Endothelial cell of hepatic sinusoid (primary cell): ENCODE results near the gene EIF4A3.

Experiments used
- in situ Hi-C: cut with HindIII; loops from 2 replicates; pipeline ENCODE4 v1.10.0; 2017; ENCODE audit warnings: low sequenced_read_pairs

The EIF4A3 gene

DNA sequence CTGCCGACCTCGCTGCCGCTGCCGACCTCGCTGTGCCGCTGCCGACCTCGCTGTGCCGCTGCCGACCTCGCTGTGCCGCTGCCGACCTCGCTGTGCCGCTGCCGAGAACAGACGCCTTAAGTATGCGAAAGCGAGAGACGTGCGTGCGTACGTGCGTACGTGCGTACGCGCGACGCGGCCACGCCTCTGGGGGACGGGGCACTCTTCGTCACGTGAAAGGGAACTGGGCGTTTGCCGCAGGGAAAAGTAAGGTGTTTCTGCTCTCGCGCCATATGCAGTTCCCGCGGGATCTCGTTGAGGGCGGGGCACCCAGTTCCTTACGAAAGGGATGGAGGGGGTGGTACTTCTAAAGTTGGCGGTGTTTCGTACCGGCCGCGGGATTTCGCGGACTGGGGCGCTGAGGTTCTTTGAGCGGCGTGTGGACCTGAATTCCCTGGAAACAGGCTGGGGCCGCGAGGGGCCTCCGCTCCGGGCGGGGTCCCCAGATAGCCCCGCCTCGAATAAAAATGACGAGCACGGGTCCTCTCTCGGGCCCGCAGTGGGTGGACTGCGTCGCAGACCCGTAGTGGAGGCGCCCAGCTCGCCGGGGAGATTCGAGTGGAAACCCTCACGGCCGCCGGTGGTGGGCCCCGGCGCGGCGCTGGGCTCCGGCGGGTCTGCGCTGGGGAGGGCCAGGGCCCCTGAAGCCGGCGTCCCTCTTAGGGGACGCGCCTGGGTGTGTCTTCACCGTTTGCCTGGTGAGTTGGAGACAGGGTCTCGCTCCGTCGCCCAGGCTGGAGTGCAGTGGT, at the start of gene EIF4A3:
Gene EIF4A3, minus strand, starts transcription at position 94 of the 788 bp plus-strand sequence. CDS start 167 bp downstream, outside the sequence.
- in situ Hi-C loops = no loop called here

DNA sequence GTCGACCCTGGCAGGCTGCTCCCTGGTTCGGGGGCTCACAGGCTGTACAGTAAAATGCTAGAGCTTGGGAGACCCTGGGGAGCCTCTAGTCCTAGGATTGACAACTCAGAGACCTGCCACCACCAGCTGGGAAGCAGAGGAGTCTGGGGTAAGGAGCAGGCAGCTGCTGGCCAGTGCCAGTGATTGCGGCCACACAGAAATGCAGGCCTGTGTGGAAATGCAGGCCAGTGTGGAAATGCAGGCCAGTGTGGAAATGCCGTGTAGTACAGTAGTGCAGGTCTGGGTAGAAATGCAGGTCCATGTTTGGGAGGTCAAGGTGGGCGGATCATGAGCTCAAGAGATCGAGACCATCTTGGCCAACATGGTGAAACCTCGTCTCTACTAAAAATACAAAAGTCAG, 49.7 kb upstream of the EIF4A3 start:
- in situ Hi-C loops = no loop called here

DNA sequence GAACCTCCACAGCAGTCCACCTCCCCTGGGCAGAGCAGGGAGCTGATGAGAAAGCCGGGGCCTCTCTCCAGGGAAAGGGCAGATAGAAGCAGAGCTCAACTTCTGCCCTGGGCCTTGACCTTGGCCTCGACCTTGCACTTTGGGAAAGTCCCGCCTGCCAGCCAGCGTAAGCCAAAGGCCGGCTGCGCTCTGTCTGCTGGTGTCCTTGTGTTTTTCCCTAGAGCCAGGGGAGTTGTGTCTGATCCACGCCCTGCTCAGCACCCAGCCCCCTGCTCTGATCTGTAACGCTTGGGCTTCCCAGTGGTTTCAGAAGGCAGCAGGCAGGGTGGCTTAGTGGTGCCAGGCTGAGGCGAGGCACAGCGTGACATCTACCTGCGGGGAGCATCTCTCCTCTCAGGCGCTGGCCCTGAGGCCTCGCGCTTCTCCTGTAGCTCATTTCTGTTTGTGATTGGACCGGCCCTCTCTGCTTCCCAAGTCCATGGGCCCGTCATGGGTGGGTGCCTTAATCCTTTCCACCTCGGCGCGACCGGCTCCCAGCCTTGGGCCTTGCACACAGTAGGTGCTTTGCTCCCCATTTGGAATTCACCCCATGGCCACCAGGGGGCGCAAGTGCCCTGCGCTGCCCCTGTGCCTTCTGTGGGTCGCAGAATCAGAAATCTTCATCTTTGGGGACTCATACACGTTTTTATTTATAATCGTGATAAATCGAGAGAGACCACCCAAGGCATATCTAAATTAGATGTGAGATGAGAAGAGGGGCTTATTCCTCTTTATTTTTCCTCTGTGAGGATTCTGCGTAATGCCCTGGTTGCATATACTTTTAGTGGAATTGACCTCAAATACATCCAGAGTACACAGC, 49.0 kb upstream of the EIF4A3 start:
- in situ Hi-C loops = no loop called here

DNA sequence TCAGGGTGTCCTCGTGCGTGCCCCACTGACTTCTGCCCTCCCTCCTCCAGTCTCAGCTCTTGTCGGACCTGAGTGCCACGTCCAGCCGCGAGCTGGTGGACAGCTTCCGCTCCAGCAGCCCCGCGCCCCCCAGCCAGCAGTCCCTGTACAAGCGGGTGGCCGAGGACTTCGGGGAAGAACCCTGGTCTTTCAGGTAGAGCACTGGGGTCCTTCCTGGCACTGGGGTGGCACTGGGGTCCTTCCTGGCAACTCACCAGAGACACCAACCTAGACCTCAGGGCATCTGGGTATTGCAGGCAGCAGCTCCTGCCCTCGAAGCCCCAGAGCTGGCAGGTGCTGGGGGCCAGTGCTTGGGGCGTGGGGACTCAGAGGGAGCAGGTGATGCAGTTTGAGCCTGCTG, 48.2 kb upstream of the EIF4A3 start:
- in situ Hi-C loops = no loop called here

DNA sequence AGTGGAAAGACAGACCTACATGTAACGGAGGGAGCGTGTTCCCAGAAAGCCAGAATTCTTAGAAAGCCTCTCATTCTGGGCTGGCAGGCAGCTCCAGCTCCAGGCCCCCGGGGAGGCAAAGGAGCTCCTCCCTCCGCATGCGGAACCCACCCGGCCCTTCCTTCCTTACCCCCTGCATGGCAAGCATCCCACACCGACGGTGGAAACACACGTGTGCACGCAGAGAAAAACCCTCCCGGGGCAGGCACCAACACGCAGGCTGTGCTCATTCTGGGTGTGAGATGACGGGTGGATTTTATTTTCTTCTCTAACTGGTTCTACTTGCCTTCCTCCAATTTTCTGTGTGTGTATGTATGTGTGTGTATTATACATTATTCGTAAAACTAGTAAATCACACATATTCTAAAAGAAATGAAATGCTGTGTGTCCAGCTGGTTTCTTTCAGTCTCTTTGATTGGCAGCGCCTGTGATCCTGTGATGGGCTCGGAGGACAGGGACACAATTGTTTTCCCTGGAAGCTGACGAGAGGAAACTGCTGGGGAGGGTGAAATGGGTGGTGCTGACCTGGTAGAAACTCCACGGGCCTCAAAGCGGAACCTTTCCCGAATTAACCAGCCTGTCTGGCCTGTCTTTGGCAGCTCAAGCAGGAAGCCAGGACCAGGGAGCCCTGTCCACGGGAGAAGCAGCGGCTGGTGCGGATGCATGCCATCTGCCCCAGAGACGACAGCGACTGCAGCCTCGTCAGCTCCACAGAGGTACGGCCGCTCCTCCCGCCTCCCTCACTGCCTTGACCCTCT, 45.1 kb upstream of the EIF4A3 start:
- in situ Hi-C loops = no loop called here

DNA sequence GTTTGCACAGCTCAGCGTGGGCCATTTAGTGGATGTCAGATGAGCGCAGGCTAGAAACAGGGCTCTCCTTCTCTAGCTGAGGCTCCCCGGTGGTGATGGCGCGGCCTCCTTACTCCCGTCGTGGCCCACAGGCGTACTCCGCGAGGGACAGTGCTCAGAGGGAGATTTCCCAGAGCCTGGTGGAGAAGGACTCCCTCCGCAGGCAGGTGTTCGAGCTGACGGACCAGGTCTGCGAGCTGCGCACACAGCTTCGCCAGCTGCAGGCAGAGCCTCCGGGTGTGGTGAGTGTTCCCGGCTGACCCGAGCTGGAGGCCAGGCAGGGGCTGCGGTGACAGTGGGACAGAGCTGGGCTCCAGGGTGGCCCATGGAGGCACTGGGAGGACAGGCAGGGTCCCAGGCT, 44.3 kb upstream of the EIF4A3 start:
- in situ Hi-C loops = no loop called here

DNA sequence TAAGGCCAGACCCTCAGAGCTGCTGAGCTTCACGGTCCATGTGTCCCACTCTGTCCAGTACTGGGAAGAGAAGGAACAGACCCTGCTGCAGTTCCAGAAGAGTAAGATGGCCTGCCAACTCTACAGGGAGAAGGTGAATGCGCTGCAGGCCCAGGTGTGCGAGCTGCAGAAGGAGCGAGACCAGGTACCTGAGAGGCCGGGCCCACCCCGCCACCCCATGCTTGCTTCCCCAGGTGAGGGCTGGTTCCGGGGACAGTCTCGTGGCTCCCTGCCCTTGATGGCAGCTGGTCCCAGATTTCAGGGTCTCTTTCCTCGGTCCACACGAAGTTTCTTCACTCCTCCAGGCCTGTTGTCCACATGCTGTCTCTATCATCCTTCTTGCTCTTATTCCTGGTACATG, 43.8 kb upstream of the EIF4A3 start:
- in situ Hi-C loops = no loop called here

DNA sequence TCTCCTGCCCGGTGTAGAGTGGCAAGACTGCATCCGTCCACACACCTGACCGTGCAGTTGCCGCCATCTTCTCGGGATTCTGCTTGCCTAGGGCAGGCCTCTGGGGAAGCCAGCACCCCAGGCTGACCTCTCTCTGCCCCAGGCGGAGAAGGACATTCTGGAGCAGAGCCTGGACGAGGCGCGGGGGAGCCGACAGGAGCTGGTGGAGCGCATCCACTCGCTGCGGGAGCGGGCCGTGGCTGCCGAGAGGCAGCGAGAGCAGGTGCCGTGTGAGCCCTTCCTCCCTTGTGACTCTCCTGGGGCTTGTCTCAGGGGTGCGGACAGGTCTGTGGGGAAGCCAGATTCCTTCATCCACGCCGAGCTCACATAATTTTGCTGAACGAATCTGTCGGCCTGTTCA, 42.7 kb upstream of the EIF4A3 start:
- in situ Hi-C loops = no loop called here

DNA sequence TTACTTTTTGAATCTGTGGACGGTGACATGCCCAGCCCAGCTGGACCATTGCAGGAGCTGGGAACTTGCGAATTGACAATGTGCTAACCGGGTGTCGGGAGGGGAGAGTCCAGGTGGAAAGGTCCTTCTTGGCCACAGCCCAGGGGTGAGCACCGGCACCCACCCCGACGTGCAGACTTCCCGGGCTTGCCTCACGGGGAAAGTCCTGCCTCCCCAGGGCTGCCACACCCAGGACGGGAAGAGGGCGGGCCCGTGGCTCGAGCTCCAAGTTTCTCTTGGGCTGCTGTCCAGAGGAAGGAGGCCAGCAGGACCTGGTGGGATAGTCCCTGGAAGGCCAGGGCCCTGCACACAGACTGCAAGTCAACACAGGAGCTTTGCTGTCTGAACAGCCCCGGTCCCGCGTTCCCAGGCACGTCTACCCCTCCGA, 40.6 kb upstream of the EIF4A3 start:
- in situ Hi-C loops = no loop called here

DNA sequence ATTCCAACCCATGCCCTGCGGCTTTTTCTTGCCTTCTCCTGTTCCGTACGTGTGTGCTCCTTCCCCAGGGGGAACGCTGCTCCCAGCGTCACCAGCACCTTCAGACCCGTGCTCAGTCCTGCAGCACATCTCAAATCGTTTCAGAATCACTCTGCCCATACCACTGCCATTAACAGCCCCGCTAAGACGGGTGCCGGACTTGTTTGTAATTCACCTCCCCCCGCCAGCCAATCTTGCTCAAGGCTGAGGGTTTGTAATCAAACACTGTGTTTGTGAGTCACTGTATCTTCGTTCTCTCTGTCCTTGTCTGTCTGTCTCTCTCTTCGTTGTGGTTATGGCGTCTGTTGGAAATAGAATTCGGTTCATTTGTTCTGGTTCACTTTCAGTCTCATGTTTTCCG, 40.2 kb upstream of the EIF4A3 start:
- in situ Hi-C loops = no loop called here

DNA sequence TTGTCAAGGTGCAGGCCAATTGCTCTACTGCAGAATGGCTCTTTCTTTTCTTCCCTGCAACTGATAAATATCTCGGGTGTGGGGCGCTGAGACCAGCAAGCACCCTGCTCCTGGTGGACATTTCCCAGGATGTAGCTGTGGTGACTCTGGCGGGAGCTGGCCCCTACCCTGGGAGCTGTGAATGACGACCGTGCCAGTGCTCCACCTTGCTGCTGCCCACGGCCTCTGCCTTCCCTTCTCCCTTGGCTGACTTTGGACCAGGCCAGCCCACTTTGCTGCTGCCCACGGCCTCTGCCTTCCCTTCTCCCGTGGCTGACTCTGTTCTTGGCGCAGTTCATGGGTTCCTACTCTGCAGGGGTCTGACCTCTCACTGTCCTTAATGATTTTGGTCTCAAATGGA, 39.0 kb upstream of the EIF4A3 start:
- in situ Hi-C loops = no loop called here

DNA sequence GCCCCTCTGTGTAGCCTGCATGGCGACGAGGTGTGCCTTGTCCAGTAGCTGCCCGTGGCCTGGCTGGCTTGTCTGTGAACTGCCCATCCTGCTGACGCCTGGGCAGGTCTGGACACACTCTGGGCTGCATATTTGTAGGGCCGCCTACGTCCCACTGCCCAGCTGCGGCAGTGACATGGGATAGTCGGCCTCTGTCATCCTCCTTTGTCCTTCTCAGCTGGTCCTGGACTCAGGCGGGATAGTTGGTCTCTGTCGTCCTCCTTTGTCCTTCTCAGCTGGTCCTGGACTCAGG, 37.4 kb upstream of the EIF4A3 start:
- in situ Hi-C loops = no loop called here

DNA sequence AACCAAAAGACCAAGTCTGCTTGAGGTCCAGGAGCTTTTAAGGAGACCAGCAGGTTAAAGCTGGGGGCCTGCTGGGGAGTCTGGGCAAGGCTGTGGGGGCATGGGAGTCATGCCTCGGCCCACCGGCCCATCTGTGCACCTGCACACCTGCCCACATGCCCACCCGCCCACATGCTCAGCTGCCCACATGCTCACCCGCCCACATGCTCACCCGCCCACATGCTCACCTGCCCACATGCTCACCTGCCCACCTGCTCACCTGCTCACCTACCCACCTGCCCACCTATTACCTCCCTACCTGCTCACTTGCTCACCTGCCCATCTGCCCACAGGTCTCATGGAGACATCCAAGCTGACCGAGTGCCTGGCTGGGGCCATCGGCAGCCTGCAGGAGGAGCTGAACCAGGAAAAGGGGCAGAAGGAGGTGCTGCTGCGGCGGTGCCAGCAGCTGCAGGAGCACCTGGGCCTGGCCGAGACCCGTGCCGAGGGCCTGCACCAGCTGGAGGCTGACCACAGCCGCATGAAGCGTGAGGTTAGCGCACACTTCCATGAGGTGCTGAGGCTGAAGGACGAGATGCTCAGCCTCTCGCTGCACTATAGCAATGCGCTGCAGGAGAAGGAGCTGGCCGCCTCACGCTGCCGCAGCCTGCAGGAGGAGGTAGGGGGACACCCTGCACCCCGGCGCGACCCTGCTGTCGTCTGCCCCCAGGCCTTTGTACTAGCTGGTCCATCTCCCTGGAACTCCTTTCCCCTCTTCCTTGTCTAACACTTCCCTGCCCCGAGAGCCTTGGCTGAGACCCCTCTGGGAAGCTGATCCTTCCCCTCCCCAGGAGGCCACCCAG, 36.9 kb upstream of the EIF4A3 start:
- in situ Hi-C loops = no loop called here

DNA sequence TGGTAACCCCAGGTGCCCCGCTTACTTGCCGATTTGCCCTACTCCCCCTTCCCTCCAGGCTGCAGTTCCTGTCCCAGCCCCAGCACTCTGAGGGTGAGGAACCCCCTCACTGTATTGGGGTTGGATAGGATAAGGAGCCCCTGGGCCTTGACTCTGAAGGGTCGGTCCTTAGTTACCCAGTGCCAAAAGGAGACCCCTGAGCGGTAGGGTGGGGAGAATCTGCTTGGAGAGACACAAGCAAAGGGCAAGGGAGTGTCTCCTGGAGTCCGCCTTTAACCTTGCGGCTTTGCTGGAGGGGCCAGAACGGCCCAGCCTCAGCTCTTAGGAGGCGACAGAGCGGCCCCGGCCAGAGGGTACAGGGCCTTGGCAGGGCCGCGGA, 35.9 kb upstream of the EIF4A3 start:
- in situ Hi-C loops = no loop called here

DNA sequence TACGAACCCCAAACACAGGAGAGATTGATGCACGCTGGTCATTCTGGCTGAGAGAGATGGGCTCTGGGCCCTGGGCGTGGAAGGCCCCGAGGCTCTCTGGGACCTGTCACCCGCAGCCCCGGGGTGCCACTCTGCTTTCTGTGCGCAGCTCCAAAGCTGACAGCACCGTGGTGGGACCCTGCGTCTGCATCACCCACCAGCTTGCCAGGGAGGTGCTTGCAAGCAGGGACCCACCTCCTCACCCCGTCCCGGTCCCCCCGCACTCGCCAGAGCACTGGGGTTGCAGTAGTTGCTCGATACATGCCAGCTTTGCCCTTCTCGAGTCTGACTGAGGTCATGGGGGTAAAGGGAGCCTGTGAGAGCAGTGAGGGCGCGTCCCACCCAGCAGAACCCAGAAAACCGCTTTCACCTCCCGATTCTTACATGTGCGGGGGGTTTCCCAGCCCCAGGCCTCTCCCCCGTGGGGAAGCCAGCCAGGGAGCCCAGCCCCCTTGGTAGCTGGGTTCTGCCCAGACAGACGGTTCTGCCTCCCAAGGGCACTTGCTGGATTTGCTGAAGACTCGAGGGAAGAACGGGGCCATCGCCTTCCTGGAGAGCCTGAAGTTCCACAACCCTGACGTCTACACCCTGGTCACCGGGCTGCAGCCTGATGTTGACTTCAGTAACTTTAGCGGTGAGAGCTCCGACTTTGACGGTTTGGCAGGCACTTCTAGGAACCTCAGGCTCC, 35.4 kb upstream of the EIF4A3 start:
- in situ Hi-C loops = no loop called here

DNA sequence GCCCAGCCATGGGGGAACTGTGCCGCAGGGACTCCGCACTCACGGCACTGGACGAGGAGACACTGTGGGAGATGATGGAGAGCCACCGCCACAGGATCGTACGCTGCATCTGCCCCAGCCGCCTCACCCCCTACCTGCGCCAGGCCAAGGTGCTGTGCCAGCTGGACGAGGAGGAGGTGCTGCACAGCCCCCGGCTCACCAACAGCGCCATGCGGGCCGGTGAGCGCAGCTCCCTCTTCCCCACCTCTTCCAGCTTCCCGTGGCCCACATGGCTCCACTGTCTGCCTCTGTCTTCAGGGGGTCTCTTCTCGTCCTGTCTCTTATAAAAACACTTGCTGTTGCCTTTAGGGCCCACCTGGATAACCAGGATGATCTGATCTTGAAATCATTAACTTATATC, 34.5 kb upstream of the EIF4A3 start:
- in situ Hi-C loops = no loop called here

DNA sequence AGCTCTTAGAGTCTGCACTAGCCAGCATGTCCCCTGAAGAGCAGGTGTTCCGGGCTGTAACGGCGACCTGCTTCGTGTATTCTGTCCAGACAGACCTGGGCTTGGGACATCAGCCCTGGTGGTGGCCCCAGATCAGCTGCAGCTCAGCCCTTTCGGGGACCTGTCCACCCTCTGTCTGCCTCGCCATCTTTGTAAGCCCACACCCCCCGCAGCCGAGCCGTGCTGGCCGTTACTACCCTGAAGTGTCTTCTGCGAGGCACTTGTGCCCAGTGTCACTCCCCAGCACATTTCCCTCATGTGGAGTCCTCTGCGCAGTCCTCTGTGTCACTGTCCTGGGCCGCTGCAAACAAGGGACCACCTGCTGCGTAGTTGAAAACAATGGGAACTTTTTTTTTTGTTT, 33.3 kb upstream of the EIF4A3 start:
- in situ Hi-C loops = no loop called here

DNA sequence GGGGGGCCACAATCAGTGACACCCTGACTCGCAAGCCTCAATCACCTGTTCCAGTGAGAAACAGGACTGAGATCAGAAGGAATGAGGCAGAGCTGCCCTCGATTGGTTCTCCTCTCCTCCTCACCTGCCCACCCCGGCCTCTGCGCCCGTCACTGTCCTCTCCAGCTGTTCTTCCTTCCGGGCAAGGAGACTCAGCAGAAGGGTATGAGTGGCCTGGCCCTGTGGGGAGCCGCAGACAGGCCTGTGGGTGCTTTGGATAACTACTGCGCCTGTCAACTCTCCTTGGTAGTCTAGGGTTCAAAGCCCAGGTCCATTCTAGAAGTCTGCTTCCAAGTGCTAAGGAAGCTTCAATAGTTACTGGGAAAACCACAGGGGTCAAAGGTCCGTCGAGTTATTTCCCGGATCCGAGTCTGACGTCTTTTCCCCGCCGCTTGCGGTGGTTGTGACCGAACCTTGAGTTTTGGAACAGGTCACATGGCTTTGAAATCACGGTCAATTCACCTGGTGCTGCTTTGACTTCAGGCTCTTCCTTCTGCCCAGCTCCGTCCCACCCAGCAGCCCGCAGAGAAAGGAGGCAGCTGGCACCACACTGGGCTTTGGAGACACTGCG, 31.2 kb upstream of the EIF4A3 start:
- in situ Hi-C loops = no loop called here

DNA sequence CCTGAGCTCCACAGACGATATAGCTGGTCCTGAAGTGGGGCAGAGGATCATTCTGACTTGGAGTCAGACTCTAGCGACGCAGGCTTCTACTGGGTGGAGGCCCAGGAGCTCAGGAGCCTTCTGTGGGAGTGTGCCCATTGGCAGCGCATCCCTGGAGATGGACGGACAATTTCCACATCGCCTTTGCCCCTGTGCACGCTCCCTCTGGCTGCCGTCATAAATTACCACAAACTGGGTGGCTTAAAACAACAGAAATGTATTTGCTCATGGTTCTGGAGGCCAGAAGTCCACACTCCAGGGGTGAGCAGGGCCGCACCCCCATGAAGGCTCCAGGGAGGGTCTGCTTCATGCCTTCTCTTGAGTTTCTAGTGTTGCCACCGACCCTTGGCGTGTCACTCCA, 29.8 kb upstream of the EIF4A3 start:
- in situ Hi-C loops = no loop called here

DNA sequence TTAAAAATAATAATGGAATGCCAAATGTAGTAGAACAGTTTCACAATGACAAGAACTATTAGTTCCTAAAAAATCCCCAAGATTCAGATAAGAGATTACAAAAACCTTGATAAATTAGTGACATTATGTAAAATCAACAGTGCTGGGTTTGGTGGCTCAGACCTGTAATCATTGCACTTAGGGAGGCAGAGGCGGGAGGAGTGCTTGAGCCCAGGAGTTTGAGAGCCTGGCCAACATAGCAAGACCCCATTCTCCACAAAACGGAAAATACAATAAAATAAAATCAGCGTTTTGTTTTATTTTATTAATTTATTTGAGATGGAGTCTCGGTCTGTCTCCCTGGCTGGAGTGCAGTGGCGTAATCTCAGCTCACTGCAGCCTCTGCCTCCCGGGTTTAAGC, 27.0 kb upstream of the EIF4A3 start:
- in situ Hi-C loops = no loop called here
